COR-L47 (cell line): ENCODE measurements around the gene CDC34.
A peak's percentile ranks its signal among the peaks of the same experiment; 100 is the strongest.

Experiments
- DNase-seq: peaks from one replicate; lab custom pipeline; 2025; lab: John Stamatoyannopoulos, UW

CDC34 gene

DNA sequence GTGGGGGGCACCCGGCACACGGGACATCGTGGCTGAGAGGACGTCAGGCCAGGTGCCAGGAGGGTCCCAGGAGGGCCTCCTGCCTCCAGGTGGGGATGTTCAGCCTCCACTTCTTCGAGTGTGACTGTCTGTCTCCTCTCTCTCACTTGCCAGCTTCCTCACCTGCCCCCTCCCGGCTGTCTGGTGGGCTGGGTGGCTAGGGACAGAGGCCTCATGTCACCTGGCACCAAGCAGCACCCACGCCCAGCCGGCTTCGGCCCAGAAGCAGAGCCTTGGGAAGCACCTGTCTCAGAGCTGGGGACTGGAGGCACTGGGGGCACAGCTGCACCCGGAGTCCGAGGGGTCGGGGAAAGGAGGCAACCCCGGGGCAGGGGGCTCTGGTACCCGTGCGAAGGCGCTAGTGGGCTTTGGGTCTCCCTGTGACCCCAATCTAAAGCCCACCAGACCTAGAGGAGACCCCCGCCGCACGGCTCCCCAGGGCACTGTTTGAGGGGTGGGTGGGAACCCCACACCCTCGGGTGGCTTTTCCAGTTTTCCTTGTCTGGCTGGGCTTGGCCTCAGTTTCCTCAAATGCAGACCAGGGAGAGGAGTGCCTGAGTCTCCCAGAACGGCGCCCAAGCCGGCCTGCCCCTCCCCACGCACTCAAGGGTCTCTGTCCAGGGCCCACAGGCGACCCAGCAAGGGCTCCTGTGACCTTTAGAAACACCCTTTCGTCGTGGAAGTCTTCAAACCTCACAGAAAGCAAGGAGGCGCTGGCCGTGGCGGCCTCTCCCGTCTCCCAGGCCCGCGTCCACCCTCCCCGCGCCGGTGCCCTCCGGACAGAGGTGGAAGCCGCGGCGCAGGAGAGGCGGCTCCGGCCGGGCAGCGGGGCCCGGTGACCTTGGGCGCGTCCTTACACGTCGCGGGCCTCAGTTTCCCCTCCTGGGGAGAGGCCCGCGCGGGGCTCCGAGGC, 57.5 kb downstream of the CDC34 start:
- peak; percentile 63 for DNase-seq

DNA sequence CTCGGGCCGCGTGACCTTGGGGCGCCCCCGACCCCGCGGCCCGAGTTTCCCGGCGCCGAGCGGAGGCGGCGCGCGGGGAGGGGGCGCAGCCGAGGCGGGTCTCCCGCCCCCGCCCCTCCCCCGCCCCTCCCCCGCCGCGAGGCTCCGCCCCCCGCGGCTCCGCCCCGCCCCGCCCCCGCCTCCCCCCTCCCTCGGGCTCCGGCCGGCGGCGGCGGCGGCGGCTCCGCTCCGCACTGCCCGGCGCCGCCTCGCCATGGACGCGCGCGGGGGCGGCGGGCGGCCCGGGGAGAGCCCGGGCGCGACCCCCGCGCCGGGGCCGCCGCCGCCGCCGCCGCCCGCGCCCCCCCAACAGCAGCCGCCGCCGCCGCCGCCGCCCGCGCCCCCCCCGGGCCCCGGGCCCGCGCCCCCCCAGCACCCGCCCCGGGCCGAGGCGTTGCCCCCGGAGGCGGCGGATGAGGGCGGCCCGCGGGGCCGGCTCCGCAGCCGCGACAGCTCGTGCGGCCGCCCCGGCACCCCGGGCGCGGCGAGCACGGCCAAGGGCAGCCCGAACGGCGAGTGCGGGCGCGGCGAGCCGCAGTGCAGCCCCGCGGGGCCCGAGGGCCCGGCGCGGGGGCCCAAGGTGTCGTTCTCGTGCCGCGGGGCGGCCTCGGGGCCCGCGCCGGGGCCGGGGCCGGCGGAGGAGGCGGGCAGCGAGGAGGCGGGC, 58.3 kb downstream of the CDC34 start, which contains the start of gene HCN2:
Gene HCN2 (plus strand): TSS at position 189 of the 703 bp plus-strand sequence. CDS start 65 bp downstream, at position 254.
- no peak for DNase-seq

GRCh38 chr19:590396-590745, 58.8 kb downstream of the CDC34 start:
- peak; percentile 34 for DNase-seq

DNA sequence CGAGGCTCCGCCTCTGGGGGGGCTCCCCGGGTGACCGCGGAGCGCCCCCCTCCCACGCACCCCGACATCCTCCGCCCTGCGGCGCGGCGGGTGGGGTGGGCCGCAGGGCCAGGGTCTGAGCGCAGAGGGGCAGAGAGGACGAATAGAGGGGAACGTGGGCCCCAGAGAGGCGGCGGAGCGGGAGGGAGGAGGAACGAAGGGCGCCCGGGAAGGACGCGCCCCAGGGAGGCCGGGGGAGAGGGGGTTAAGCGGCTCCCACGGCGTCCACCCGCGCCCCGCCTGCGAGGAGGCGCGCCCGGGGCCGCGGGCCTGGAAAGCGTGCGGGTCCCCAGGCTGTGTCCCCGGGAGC, 59.2 kb downstream of the CDC34 start:
- no peak for DNase-seq

DNA sequence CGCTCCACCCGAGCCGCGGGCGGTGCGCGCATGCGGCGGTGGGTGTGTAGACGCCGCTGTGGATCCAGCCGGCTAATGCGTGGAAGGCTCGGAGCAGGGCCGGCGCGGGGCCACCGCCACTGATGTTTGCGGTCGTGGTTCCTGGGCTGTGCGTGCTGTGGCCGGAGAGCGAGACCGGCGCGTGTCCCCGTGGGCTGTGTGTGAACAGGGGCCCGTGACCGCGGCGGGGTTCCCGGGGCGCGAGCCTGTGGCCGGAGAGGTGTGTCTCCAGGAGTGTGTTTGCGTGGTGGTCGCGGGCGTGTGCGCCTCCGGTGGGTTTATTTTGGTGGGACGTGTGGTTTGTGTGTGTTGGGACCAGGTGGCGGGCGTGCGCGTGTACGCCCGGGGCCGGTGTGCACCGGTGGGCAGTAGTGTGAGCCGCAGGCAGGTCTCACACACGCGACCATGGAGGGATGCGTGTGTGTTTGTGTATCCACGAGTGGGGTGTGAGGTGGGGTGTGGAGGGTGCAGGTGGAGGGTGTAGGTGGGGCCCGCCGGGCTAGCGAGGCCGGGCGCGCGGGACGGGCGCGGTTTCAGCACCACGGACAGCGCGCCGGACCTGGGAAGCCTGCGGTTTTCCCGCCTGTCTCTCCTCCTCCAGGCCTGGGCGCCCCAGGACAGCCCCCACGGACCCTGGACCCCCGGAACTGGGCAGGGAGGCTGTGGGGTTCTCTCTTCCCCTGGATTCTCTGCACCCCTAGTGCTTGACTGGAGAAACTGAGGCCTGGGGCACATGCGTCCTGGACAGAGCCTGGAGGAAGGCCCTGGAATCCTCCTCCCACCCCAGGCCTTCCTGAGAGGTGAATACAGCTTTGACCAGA, 59.8 kb downstream of the CDC34 start:
- no peak for DNase-seq
